Glutamatergic neuron (in vitro differentiated cells): ENCODE measurements around the gene NMNAT3. TPM values are rescaled to one million over a fixed set of nuclear protein-coding genes. Genes with fewer than 3 reads are reported as not detected.

Experiments
- DNase-seq: peaks from one replicate; pipeline ENCODE4 v3.0.0; 2022
- H3K27ac Mint-ChIP-seq: one replicate; pipeline ENCODE4 v1.8.0; 2020; ENCODE audit warnings: mild to moderate bottlenecking, mixed read lengths, inconsistent platforms; ENCODE audit not compliant: unreplicated experiment
- H3K27me3 Mint-ChIP-seq: one replicate; pipeline ENCODE4 v1.8.0; 2020; ENCODE audit warnings: mild to moderate bottlenecking, moderate library complexity, mixed read lengths, inconsistent platforms; ENCODE audit not compliant: unreplicated experiment
- H3K36me3 Mint-ChIP-seq: one replicate; pipeline ENCODE4 v1.8.0; 2020; ENCODE audit warnings: mild to moderate bottlenecking, mixed read lengths, inconsistent platforms; ENCODE audit not compliant: unreplicated experiment
- H3K4me1 Mint-ChIP-seq: one replicate; pipeline ENCODE4 v1.8.0; 2020; ENCODE audit warnings: mild to moderate bottlenecking, low read depth, mixed read lengths, inconsistent platforms; ENCODE audit not compliant: unreplicated experiment
- H3K4me3 Mint-ChIP-seq: one replicate; pipeline ENCODE4 v1.8.0; 2020; ENCODE audit warnings: mild to moderate bottlenecking, mixed read lengths, inconsistent platforms; ENCODE audit not compliant: unreplicated experiment
- H3K9me3 Mint-ChIP-seq: one replicate; pipeline ENCODE4 v1.8.0; 2020; ENCODE audit warnings: mild to moderate bottlenecking, moderate library complexity, mixed read lengths, inconsistent platforms; ENCODE audit not compliant: unreplicated experiment
- total RNA-seq: library from RNA; stranded (reverse); fragmentation: NEBNext Ultra II Directional; extraction: Animal tissue kit (Norgen Biotek cat#: 25700); gene quantifications from one replicate; pipeline ENCODE4 v1.2.1, GENCODE V29; 2021; ENCODE audit not compliant: unreplicated experiment
- TF ChIP-seq, protein P1 (sequence below): fragments of 200-600 bp; sonication (generic); IDR thresholded peaks from one replicate; pipeline ENCODE4 v1.5.0; 2021; ENCODE audit not compliant: partially characterized antibody, unreplicated experiment

Gene NMNAT3
- total RNA-seq, 1 donor from 2014 or later: 0.61 TPM

DNA sequence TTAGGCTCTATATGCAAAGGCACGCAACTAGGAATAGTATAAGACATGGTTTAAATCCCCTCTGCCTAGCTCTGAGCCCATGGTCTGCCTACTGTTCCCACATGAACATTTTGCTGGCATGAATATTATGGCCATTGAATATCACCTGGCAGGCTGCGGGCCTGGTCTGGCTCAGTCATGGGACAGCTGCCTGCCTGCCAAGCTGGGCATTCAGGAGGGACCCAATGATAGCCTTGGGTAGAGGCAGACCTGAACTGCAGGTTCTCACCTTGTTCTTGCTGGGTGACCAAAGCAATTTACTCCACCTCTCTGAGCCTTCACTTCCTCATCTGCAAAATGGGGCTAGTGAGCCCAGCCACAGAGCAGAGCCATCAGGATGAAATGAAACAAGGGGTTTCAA lies 149.5 kb downstream of the NMNAT3 start:
- Mint-ChIP-seq H3K4me3 (no peak overlapping the region), H3K27ac (no peak overlapping the region), H3K9me3 (peaks cover 3% of the 10 kb centered on the region), H3K4me1 (peaks cover 34% of the 10 kb centered on the region), H3K27me3 (peaks cover 10% of the 10 kb centered on the region), H3K36me3 (peaks cover 4% of the 10 kb centered on the region)
- no peak for DNase-seq
- TF ChIP-seq, protein P1, sequence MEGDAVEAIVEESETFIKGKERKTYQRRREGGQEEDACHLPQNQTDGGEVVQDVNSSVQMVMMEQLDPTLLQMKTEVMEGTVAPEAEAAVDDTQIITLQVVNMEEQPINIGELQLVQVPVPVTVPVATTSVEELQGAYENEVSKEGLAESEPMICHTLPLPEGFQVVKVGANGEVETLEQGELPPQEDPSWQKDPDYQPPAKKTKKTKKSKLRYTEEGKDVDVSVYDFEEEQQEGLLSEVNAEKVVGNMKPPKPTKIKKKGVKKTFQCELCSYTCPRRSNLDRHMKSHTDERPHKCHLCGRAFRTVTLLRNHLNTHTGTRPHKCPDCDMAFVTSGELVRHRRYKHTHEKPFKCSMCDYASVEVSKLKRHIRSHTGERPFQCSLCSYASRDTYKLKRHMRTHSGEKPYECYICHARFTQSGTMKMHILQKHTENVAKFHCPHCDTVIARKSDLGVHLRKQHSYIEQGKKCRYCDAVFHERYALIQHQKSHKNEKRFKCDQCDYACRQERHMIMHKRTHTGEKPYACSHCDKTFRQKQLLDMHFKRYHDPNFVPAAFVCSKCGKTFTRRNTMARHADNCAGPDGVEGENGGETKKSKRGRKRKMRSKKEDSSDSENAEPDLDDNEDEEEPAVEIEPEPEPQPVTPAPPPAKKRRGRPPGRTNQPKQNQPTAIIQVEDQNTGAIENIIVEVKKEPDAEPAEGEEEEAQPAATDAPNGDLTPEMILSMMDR: no peak

DNA sequence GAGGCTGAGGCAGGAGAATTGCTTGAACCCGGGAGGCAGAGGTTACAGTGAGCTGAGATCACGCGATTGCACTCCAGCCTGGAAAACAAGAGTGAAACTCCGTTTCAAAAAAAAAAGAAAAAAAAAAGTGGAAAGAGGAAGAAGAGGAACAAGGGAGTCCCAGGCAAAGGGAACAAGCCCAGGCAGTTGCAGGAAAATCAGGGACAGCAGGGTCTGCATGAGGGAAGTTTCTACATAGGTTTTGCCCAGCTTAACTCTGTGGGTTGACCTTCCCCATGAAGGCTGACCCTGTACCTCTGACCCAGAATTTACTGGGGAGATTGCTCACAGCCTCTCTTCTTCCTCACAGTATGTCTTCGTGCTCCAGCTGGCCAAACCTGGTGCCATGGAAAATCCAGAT lies 150.5 kb downstream of the NMNAT3 start:
- Mint-ChIP-seq H3K27ac (no peak overlapping the region), H3K9me3 (peaks cover 3% of the 10 kb centered on the region), H3K36me3 (peaks cover 4% of the 10 kb centered on the region), H3K4me3 (no peak overlapping the region), H3K4me1 (peaks cover 27% of the 10 kb centered on the region), H3K27me3 (peaks cover 10% of the 10 kb centered on the region)
- no peak for DNase-seq
- TF ChIP-seq, protein P1: no peak

DNA sequence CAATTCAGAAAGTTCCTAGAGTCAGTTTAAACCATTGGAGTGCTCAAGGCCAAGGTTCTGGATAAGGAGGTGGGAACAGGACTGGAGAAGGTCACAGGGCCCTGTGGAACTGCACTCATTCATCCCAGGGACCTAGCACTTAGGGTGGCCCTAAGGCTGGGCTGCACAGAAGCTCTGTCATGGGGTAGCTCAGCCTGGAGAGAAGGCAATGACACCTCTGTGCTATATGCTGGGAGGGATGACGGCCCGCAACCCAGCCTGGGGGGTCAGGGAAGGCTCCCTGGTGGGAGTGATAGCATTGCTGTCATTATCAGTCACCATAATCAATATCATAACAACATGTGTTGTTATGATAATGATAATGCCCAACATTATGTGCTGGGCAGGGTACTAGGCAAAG lies 151.6 kb downstream of the NMNAT3 start:
- Mint-ChIP-seq H3K9me3 (peaks cover 3% of the 10 kb centered on the region), H3K4me3 (no peak overlapping the region), H3K27ac (no peak overlapping the region)

DNA sequence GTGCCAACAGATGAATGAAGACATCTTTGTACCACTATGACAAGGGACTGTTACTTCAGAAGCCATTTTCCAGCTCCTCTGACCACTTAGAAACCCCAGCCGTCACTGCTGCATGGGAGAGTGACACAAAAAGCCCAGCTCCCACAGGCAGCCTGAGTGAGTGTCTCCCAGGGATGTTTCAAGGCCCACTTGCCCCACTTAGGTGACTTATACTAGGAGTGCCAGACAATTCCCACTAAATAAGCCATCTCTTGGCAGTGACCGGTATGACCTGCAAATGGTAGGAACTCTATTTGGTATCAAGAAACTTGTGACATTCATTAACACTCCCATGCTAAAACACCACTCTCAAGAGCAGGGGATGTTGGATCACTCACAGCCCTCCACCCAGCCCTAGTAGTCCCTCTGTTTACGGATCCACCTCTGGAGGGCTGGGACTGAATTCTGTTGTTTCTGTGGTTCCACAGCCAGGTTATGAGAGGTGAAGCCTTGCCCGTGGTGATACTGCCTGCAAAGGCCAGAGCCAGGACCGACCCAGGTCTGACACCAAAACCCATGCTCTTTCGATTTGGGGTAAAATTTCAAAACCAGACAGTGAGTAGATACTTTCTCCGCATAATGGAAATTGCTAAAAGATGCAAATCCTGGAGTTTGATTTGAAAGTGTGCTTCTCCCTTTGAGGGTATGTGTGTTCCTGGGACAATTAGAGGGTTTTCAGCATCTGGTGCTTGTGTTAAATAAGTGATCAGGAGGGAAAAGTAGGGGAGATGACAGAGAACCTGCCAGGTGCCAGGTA lies 152.7 kb downstream of the NMNAT3 start:
- Mint-ChIP-seq H3K4me1 (peaks cover 32% of the 10 kb centered on the region), H3K36me3 (peaks cover 4% of the 10 kb centered on the region), H3K27me3 (peaks cover 11% of the 10 kb centered on the region), H3K9me3 (peaks cover 3% of the 10 kb centered on the region), H3K4me3 (no peak overlapping the region), H3K27ac (no peak overlapping the region)
- no peak for DNase-seq
- TF ChIP-seq, protein P1: no peak

More for the DNA sequence above, 151.6 kb downstream of the NMNAT3 start:
- no peak for DNase-seq
- TF ChIP-seq, protein P1: no peak
- Mint-ChIP-seq H3K27me3 (peaks cover 10% of the 10 kb centered on the region), H3K36me3 (peaks cover 4% of the 10 kb centered on the region), H3K4me1 (peaks cover 32% of the 10 kb centered on the region)

DNA sequence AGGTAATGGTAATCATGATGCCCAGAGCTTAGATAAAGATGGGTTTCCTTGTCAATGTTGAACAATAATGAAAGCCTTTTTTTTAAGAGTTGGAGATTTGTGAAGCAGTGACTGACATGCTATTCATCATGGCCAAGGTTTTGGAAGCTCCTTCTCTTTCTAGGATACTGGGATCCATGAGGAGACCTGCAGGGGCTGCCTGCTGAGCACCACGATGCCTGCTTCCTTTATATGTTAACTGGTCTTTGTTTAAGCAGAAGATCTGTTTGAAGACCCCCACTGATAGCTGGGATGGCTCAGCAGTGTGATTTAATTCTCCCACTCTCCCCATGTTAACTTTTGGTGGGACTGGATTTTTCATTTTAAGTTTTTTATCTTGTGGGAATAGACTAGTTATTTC lies 154.1 kb downstream of the NMNAT3 start:
- TF ChIP-seq, protein P1: no peak
- Mint-ChIP-seq H3K27ac (no peak overlapping the region), H3K4me3 (no peak overlapping the region), H3K36me3 (peaks cover 8% of the 10 kb centered on the region), H3K27me3 (peaks cover 11% of the 10 kb centered on the region), H3K4me1 (peaks cover 24% of the 10 kb centered on the region), H3K9me3 (peaks cover 7% of the 10 kb centered on the region)
- DNase-seq: no peak
